ENCODE results near the gene VWA8.
"Not testable (repeated sequence)": the region's sequence is repeated elsewhere in the genome, so short reads cannot be mapped to it uniquely, and the experiment has no call there.

VWA8 gene

DNA sequence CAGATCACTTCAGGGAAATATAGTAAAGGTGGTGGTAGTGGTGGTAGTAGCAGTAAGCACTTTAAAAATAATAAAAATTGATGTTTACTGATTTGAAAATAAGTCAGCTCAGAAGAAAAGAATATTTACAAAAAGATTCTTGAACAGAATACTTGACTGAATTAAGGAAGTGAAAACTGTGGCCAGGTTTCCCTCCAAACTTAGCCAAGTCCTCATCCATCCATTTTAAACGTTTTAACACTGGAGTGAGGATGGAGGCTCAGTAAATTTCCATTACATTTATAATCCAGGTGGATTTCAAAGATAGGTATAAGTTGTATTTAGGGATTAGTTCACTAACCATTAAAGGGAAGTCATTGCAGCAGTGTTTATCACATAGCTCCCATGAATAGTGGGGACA, 282.1 kb downstream of the VWA8 start:
- no peak for DNase-seq

DNA sequence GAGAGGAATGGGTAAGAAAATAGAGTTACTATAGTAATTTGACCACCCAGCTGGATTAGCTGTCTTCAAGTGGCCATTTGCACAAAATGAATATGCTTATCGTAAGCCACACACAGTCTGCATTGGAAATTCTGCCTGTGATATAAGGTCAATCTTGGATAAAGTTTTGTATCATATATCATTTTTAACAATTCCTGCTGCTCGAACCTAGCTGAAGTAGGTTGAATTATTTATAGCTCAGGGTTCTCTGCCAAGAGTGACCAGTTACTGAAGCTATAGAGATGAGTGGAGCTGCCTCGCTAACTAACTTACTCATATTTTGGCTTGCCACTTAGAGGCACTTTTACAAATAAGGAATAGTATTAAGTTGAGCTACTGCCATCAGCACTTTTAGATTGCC, 282.7 kb downstream of the VWA8 start:
- no peak for DNase-seq

DNA sequence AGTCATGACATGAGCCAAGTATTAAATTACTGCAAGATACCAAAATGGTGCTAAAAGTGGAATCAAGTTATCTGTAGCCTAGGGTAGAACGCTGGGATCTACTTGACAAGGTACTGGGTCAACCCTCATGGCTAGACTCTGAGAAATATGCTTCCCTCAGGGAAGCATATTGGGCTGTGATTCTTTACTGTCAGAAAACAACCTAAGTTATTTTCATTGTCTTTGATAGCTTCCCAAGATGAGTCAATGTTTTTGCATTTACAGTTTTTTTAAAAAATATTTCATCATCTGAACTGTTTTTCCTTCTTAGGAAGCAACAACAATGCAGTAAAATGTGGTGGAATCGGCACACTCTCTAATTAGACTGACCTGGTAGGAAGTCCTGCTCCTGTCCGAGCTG, 285.6 kb downstream of the VWA8 start:
- no peak for DNase-seq

DNA sequence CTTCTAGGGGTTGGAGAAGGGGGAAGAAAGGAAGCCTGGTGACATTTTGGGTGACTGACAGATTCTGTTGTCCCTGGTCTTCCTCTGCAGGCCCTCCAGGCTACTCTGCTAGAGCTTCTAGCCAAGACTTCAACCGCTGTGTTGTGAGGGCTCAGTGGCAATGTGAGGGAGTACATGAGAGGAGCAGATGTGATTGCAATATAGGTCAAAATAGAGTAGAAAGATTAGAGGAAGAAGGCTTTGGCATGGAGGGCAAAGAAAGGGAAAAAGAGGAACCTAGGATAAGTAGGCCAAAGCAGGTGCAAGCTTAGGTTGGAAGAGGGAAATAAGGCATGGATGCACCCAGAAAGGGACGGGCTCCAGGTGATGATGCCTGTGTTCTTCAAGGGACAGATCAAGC, 286.7 kb downstream of the VWA8 start:
- no peak for DNase-seq

DNA sequence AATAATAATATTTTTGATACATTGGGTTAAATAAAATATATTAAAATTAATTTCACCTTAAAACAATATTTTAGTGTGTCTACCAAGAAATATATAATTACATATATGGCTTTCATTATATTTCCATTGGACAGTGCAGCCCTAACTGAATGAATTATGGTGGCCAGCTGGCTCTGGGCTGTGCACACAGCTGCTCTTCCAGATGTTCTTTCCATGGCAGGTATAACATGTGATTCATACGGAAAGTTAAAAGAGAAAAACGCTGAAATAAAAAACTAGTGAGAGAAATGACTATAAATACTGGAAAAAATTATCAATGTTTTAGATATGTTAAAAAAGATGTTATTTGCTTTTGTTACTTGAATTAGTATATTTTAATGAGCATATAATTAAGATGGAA, 287.3 kb downstream of the VWA8 start:
- DNase-seq = no peak

DNA sequence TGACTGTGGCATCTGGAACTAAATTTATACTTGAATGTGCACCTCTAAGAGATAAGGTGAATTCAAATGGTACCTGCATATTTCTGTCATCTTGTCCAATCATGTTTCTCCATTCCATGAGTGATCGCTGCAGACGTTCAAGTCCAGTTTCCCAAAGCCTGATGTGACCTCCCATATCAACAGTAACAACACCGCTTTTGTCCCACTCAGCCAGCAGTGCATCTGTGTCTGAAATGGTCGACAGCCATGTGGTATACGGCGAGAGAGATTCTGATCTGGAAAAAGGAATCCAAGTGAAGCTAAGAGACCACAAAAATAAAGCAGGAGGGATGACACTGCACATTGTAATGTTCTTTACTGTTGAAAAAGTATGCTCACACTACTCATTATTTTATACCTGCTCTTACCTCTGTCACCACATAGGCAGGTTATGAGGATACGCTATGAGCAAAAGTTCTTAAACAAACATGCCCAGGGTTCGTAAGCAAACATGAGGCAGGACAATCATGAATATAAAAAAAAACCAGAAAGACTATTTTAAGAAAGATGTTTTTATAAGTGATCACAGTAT, 290.0 kb downstream of the VWA8 start:
- DNase-seq = no peak

DNA sequence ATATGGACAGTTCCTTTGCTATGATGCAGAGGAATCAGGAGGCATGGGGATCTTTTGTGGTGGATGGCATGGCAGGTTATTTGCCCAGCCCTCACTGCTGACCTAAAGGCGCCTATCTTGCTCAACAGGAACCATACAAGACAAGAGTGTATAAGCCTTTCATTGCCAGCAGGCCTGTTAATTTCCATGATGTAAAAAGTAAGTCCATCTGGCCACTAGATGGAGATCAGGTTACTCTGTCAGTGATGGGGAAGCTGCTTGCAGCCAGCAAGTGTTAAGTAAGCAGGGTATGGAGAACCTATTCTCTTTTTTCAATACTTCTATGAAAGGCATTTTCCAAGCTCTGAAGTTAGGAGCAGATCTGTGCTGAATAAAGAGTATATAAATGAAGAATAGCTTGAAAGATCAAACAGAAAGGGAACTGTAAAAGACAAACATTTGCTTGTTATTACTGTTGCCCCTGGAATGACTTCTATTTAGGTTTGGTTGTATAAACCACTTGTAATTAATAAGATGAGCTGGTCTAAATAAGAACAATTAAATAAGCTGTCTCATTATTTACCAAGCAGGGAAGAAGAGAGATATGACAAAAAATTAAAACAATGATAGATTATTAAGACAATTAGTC, 292.7 kb downstream of the VWA8 start:
- peak; percentile 76 for DNase-seq

DNA sequence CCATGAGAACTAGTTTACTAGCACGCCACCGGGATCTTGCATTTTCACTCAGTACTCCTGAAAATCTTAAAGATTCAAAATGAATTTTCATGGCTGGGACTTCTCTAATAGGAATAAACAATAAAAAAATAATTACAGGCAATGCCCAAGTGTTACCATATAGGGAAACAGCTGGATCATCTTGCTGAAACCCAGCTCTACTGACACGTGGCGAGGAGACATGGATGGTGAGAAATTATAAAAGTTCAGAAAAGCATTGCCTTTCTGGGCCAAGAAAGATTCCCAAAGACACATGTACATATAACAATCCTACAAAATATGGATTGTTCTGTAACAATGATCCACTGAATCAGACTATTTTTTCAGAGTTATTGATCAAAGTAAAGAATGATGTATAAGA, 294.3 kb downstream of the VWA8 start:
- no peak for DNase-seq

DNA sequence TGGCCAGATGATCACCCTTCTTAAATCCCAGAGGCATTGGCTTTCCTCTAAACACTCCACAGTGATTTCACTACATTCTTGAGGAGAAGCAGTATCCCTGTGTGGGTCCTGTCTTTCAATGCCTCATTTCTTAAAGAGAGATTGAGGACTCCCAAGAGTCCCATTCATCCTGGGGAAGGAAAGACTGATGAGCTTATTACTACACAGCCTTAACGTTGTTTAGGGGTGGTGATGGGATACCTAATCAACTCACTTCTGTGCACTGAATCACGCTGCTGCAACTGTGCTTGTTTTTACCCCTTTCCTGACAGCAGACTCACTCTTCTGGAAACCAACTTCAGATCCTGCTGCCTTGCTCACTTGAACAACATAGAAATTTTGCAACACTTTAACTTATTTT, 300.5 kb downstream of the VWA8 start:
- no peak for DNase-seq

DNA sequence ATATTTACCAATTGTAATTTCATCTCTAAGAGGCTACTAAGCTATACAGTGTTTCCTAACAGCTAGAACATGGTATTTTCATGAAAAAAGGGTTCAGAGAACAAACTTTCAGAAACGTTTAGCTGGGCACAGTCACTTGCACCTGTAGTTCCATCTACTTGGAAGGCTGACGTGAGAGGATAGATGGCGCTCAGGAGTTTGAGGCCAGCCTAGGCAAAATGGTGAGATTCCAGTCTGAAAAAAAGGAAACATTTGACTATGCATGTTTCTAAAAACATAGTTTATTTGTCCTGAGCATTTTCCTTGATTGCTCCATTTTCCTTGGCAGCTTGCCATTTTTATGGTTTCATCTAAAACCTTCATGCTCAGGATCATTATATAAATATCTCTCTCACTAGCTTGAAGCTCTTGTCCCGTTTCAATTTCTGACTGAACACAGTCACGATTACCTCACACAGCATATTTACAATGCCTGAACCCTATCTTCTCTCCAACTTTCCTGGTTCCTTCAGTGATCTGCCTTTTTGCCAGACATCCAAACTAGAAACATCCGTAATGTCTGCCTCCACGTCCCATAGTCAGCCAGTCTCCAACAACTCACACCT, 302.8 kb downstream of the VWA8 start:
- DNase-seq = no peak

DNA sequence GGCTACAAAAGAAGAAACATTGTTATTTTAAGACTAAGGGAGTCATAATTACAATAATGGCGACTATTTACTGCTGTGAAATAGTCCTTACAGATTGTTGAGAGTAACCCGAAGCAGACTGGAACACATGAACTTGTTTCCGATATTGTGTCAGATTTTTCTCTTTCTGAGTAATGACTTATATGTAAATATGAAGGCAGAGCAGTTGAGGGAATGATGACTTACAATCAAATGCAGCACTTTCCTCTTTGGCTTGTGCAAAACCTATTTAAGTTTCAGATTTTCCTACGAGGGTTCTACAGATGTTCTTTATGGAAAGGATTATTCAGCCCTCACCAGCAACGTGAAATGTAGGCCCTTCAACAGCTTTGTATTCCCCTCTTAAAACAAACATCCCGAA, 304.9 kb downstream of the VWA8 start:
- DNase-seq = no peak

DNA sequence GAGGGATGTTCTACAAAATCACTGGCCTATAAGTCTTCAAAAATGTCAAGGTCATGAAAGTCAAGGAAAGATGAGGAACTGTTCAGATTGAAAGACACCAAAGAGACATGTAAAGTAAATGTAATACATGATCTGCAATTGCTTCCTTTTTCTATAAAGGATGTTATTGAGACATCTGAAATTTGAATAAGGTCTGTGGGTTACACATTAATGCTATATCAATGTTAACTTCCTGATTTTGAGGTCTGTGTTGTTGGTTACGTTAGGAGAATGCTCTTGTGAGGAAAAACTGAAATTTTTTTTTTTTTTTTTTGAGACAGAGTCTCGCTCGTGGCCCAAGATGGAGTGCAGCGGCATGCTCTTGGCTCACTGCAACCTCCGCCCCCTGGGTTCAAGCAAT, 306.1 kb downstream of the VWA8 start:
- DNase-seq = no peak

DNA sequence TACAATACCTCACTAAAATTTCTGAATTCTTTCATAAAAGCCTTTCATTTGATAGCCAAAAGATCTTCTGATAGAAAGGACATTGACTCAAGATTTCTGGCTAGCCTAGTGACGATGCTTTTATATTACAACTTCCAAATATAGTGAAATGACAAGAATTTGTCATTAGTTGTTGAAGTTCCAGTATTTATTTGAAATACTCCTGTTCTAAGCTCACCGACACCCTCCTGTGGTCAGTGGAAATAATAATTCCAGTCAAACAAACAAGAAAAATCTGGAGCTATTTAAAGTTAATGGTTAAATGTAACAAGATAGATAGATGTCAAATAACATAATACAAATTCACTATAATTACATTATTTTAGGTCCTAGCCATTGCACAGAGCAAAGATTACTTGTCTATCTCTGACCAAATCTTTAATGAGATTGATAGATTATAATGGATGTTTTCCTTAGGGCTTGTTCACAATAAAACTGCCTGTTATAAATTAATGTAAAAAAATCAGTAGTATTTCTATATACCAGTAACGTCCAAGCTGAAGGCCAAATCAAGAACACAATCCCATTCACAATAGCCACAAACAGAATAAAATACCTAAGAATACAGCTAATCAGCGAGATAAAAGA, 308.1 kb downstream of the VWA8 start:
- peak; percentile 36 for DNase-seq

DNA sequence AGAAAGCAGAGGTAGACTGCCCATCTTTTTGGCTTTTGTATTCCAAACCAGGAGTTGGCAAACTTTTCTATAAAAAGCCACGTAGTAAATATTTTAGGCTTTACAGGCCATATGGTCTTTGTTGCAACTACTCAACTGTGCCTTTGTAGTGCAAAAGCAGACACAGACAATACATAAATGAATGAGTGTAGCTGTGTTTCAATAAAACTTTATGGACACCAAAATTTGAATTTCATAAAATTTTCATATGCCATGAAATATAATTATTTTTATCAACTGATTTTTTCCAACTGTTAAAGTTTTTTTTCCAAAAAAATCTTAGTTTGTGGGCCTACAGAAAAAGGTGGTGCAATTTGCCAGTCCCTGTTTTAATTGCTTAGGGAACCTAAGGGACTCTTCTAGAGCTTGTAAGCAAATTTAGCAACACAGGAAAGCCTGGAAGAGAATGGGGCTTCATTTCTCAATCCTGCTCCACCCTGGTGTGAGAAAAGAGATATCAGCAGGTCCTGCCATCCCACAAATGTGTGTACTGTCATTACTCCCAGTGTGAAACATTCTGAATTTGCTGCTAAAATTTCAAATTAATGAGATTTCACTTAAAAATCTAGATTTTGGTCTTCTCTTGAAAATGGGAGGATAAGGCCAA, 309.4 kb downstream of the VWA8 start:
- no peak for DNase-seq

DNA sequence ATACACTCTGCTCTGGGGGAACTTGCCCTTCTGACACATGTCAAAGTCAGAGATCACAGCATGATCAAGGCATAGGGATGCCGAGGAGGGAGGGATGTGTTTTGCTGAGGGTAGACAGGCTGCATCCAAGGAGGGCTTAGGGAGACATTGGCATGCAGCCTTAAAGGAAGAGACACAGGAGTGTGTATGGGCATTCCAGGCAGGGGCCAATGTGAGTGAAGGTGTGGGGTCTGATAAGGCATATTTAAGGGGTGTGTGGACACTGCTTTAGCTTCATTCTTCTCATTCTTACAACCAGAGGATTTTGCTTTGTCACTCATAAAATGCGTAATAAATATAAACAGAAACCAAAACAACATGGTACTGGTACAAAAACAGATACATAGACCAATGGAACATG, 310.2 kb downstream of the VWA8 start:
- DNase-seq = no peak

DNA sequence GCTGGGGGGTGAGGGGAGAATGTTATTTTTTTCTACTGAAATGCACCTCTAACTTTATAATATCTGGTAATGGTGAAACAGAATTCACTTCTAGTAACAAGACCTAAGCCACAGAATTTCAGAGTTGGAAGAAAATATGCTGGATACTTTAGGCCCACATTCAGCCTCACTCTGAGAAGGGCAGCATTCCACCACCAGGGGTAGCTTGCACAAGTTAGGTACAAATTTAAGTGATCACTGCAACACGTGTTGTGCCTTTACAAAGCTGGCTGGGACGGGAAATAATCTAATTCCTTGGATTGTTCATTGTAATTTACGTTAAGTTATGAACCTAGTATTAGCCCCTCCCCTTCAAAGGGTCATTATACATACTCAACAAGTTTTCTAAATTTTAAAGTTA, 311.2 kb downstream of the VWA8 start:
- DNase-seq = no peak

DNA sequence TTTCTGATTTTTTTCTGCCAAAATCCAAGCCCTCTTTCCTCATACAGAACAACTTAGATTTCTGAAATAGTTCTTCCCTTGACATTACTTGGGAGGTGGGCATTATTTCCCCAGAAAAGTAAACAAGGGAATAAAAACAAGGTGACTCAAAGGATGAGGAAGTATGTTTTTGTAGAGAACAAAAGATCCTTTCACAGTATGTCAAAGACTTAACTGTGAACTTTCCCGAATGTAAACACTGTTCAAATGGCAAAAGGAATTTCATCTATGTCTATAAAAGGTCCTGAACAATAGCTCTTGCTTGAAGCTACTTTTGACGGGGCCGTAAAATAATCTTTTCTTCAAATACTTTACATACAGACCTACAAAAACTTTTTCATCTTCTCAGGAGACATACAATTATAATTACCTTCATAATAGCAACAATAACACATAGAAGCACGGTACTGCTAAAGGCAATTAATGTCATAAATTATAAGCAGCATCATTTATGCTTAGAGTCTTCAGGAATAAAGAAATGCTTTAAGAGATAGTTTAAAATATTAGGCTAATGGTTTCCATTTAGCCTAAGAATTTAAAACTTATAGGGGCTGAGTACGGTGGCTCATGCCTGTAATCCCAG, 312.5 kb downstream of the VWA8 start:
- DNase-seq = no peak

DNA sequence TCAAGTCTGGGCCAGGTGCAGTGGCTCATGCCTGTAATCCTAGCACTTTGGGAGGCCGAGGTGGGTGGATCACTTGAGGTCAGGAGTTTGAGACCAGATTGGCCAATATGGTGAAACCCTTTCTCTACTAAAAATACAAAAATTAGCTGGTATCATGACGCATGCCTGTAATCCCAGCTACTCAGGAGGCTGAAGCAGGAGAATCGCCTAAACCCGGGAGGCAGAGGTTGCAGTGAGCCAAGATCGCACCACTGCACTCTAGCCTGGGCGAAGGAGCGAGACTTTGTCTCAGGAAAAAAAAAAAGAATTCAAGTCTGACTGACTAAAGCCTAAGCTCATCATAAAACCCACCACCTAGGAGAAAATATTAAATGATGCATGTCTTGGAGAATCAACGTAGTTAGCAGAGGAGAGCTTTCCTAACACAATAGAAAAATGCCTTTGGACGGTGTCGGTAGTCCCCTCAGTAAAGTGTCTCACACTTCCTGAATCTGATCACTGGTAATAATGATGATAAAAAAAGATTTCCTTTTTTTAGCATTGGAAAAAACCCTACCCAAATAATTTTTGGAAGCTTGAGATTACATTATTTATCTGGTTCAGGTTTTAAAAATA, 313.1 kb downstream of the VWA8 start:
- not testable (repeated sequence) for DNase-seq

DNA sequence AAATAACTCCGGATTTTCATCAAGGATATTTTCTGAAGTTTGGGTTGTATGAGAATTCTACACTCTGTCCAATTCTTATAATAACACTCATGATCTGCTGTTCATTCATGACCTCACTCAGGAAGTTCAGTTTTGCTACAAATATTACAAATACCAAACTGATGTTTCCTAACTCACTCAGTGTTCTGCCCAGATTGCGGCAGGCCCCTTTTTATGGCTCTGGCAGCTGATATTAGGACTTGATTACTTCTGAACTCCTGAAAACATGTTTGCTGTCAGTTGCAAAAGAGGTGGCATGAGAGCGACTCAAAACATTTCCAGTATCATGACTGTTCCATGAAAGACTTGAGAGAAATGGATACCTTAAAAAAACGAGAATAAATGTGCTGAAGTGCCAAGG, 315.6 kb downstream of the VWA8 start:
- DNase-seq = no peak

DNA sequence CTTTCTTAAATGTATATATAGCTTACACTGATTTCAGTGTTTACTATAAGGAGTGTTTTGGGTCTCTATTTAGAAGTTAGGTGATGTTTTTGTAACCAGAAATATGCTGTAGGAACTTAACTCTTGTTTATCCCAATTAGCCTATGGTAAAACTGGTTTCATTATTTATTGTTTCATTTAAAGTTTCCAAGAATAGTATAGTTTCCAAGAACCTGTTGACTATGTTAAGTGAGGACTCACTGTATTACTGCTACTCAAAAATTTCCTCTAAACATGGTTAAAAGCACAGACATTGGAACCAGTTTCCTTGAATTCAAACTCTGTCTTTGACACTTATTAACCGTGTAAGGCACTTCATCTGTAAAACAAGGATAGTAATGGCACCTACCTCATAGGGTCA, 316.2 kb downstream of the VWA8 start:
- no peak for DNase-seq

DNA sequence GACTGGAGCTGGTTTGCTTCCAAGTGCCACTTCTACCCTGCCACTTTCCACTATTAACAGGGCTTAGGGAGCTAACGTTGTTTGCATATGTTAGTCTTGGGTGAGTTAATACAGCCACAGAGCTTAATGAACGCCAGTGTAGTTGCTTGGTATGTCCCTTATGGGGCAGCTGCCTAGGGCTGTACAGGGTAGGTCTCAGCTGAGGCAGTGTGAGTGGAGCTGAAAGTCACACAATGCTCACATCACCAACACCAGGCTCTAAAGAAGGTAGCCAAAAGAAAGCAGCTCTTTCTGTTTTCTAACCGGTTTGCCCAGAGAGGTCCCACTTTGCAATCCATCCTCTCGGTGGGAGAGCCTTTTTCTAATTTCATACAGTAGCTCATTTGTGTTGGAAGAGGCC, 317.4 kb downstream of the VWA8 start:
- no peak for DNase-seq

DNA sequence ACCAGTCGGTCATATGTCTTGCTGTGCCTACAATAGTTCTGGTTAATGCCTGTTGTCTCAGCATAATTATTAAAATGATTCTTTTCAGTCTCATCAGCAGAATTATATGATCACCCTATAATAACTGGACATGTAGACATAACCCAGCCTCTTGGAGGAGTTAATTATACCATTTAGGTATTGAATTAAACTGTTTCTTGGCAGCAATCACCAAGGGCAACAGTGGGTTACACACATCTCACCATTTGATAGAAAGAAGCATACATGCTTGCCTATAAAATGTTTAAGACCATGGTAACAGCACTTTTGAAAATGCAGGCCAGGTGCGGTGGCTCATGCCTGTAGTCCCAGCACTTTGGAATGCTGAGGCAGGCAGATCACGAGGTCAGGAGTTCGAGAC, 318.9 kb downstream of the VWA8 start:
- no peak for DNase-seq

DNA sequence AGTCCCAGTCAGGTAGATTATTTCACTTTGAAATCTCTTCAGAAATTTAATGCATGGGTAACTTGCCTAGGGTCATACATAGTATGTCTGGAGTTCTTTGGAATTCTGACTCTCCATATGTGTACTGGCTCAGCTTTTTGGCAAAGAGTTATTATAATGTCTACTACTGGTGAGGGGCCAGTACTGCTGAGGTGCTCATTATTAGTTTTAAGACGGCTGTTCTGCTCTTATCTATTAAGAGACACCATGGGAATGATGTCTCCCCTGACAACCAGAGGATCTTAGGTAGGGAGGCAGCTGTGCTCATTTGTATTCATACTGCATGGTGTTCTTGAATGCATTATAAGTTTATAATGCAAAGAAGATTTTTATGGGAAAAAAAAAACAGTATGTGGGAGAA, 319.5 kb downstream of the VWA8 start:
- no peak for DNase-seq

All from NCI-H1694 (cell line).